ENCODE data around the gene MEGF11.

Gene MEGF11

GRCh38 chr15:66035901-66036300 is 217.6 kb downstream of the MEGF11 start:
- no peak for TF ChIP-seq CTCF (IDR thresholded peaks at IDR 0.05)
- no peaks in the 10 kb centered on the region for H3K27me3 ChIP-seq (ENCODE audit: control insufficient read depth, insufficient read depth, low read length)
- no peaks in the 10 kb centered on the region for H3K9me3 ChIP-seq (ENCODE audit: control insufficient read depth, low read length)
- no peaks in the 10 kb centered on the region for H3K36me3 ChIP-seq (ENCODE audit: control insufficient read depth, insufficient read depth, low read length)
- H3K27ac ChIP-seq = no peak overlapping the region
- H3K4me2 ChIP-seq (ENCODE audit: low read length) = no peak overlapping the region
- H2AFZ ChIP-seq = no peak overlapping the region
- no peak overlapping the region for H3K9ac ChIP-seq
- peaks cover 3% of the 10 kb centered on the region for H3K4me1 ChIP-seq
- H3K79me2 ChIP-seq = no peaks in the 10 kb centered on the region
- H3K4me3 ChIP-seq (ENCODE audit: low read depth, low read length) = no peak overlapping the region

GRCh38 chr15:66033143-66033542 is 220.4 kb downstream of the MEGF11 start:
- Histone ChIP-seq H3K27ac (no peak overlapping the region), H3K4me3 (ENCODE audit: low read depth, low read length) (no peak overlapping the region), H3K4me1 (no peaks in the 10 kb centered on the region), H2AFZ (no peak overlapping the region), H3K9me3 (ENCODE audit: control insufficient read depth, low read length) (no peaks in the 10 kb centered on the region), H3K9ac (no peak overlapping the region), H3K27me3 (ENCODE audit: control insufficient read depth, insufficient read depth, low read length) (no peaks in the 10 kb centered on the region), H3K36me3 (ENCODE audit: control insufficient read depth, insufficient read depth, low read length) (no peaks in the 10 kb centered on the region), H3K4me2 (ENCODE audit: low read length) (no peak overlapping the region), H3K79me2 (no peaks in the 10 kb centered on the region)
- TF ChIP-seq CTCF (IDR thresholded peaks at IDR 0.05) = no peak

GRCh38 chr15:66032006-66032405 is 221.5 kb downstream of the MEGF11 start:
- Histone ChIP-seq H3K36me3 (ENCODE audit: control insufficient read depth, insufficient read depth, low read length) (no peaks in the 10 kb centered on the region), H3K4me1 (no peaks in the 10 kb centered on the region), H2AFZ (no peak overlapping the region), H3K27me3 (ENCODE audit: control insufficient read depth, insufficient read depth, low read length) (no peaks in the 10 kb centered on the region), H3K27ac (no peak overlapping the region), H3K79me2 (no peaks in the 10 kb centered on the region), H3K4me2 (ENCODE audit: low read length) (no peak overlapping the region), H3K9ac (no peak overlapping the region), H3K9me3 (ENCODE audit: control insufficient read depth, low read length) (no peaks in the 10 kb centered on the region), H3K4me3 (ENCODE audit: low read depth, low read length) (no peak overlapping the region)
- TF ChIP-seq CTCF (IDR thresholded peaks at IDR 0.05) = no peak

GRCh38 chr15:66030650-66031049 is 222.9 kb downstream of the MEGF11 start:
- no peak overlapping the region for H3K27ac ChIP-seq
- H3K9me3 ChIP-seq (ENCODE audit: control insufficient read depth, low read length) = no peaks in the 10 kb centered on the region
- no peak for TF ChIP-seq CTCF (IDR thresholded peaks at IDR 0.05)
- H3K4me2 ChIP-seq (ENCODE audit: low read length) = no peak overlapping the region
- H3K36me3 ChIP-seq (ENCODE audit: control insufficient read depth, insufficient read depth, low read length) = no peaks in the 10 kb centered on the region
- H3K4me3 ChIP-seq (ENCODE audit: low read depth, low read length) = no peak overlapping the region
- H2AFZ ChIP-seq = no peak overlapping the region
- no peaks in the 10 kb centered on the region for H3K79me2 ChIP-seq
- H3K9ac ChIP-seq = no peak overlapping the region
- no peaks in the 10 kb centered on the region for H3K27me3 ChIP-seq (ENCODE audit: control insufficient read depth, insufficient read depth, low read length)
- H3K4me1 ChIP-seq = no peaks in the 10 kb centered on the region

GRCh38 chr15:66029650-66030049 is 223.9 kb downstream of the MEGF11 start:
- Histone ChIP-seq H3K36me3 (ENCODE audit: control insufficient read depth, insufficient read depth, low read length) (no peaks in the 10 kb centered on the region), H3K27ac (no peak overlapping the region), H3K9me3 (ENCODE audit: control insufficient read depth, low read length) (no peaks in the 10 kb centered on the region), H2AFZ (no peak overlapping the region), H3K27me3 (ENCODE audit: control insufficient read depth, insufficient read depth, low read length) (no peaks in the 10 kb centered on the region), H3K9ac (no peak overlapping the region), H3K4me1 (peaks cover 3% of the 10 kb centered on the region), H3K4me3 (ENCODE audit: low read depth, low read length) (no peak overlapping the region), H3K4me2 (ENCODE audit: low read length) (no peak overlapping the region), H3K79me2 (no peaks in the 10 kb centered on the region)
- TF ChIP-seq CTCF (IDR thresholded peaks at IDR 0.05) = no peak

All from parathyroid adenoma (tissue), 2 donors.